Measurements from ENCODE around the gene NPNT. TPM values are rescaled to one million over a fixed set of nuclear protein-coding genes. Genes with fewer than 3 reads are reported as not detected.

The NPNT gene, protein sequence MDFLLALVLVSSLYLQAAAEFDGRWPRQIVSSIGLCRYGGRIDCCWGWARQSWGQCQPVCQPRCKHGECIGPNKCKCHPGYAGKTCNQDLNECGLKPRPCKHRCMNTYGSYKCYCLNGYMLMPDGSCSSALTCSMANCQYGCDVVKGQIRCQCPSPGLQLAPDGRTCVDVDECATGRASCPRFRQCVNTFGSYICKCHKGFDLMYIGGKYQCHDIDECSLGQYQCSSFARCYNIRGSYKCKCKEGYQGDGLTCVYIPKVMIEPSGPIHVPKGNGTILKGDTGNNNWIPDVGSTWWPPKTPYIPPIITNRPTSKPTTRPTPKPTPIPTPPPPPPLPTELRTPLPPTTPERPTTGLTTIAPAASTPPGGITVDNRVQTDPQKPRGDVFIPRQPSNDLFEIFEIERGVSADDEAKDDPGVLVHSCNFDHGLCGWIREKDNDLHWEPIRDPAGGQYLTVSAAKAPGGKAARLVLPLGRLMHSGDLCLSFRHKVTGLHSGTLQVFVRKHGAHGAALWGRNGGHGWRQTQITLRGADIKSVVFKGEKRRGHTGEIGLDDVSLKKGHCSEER
- total RNA-seq: 0.11 and 0.17 TPM in 2 replicates

DNA sequence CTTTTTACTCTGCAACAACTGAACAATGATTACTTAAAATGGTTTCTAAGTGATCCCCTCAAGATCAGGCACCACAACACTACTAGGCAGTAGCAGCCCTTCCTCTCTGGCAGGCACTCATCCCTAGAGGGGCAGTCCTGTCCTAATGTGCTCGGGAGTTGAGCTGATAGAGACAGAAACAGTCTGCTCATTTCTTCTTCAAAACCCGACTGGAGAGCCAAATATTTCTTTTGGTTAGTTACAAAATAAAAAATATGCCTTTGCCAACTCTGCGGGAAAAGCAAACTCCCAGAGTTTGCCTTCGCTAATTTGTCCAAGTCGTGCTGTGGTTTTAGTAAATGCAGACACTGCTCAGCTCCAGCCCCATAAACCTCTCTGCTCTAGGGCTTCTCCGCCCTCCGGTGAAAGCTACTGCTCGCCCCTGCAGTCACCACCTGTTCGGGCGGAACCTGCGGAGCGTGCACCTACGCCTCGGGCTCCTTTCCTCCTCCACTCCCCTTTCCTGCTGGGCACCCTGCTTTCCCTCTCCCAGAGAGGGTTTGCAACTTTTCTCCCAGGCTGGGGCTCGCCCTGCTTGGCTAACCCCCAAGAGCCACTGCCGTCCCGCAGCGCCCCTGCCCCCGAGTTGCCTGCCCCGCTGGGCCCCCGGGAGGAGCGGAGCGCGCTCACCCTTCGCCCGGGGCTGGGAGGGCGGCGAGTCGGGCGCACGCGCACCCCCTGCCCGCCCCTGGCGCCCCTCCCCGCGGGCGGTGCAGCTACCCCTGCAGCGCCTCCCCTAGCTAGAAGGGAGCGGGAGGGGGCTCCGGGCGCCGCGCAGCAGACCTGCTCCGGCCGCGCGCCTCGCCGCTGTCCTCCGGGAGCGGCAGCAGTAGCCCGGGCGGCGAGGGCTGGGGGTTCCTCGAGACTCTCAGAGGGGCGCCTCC, at the start of gene NPNT:
Gene NPNT, plus strand, starts transcription at position 812 of the 923 bp plus-strand sequence. CDS start 182 bp downstream, outside the sequence.

Other genes with a start within 250 kb of the NPNT start
- gene INTS12, start 186.8 kb upstream of the NPNT start, total RNA-seq: 10.5 and 13.1 TPM in 2 replicates
- 6.5 and 7.6 TPM in 2 replicates for gene GSTCD, start 186.7 kb upstream of the NPNT start, total RNA-seq